H1 (cell line): ENCODE measurements around the gene RAMP1. TPM values are rescaled to one million over a fixed set of nuclear protein-coding genes. Genes with fewer than 3 reads are reported as not detected.

ENCODE experiments used
- BCL11A ChIP-seq, 2 experiments: IDR thresholded peaks; one replicate each; pipeline ENCODE4 v1.6.1; 2011; ENCODE audit warnings: low read depth in 2 of 2, low read length in 2 of 2, mild to moderate bottlenecking in 2 of 2
- CBX8 ChIP-seq: fragments of 300-800, 300-1000 bp; sonication (generic); IDR thresholded peaks from 2 replicates; pipeline ENCODE4 v1.7.1; 2016; ENCODE audit warnings: low read depth, low read length, borderline replicate concordance
- CTBP2 ChIP-seq: IDR thresholded peaks from 2 replicates; pipeline ENCODE4 v1.7.0; 2011; ENCODE audit warnings: borderline replicate concordance, mild to moderate bottlenecking, moderate library complexity, mixed read lengths, low read length; ENCODE audit not compliant: insufficient read depth, insufficient read length
- E2F6 ChIP-seq: IDR thresholded peaks from 2 replicates; pipeline ENCODE4 v1.6.1; 2012; ENCODE audit warnings: inconsistent platforms
- SP4 ChIP-seq: IDR thresholded peaks from 2 replicates; pipeline ENCODE4 v1.6.1; 2012; ENCODE audit warnings: low read length, inconsistent platforms
- polyA plus RNA-seq, 7 experiments: library from polyadenylated mRNA; depleted of rRNA in 3 of 7; stranded (reverse) in 5 of 7; unstranded in 2 of 7; fragments of >200 nt in 5 of 7; fragments of 200-250 nt in 2 of 7; gene quantifications; 1 replicate in 5 of 7; 2 replicates in 1 of 7; 4 replicates in 1 of 7; pipeline versions ENCODE4 v1.2.1 to v1.2.3, GENCODE V29; 2011 to 2013; ENCODE audit warnings: missing spikeins in 2 of 7, mixed read lengths in 2 of 7
- total RNA-seq: library from RNA; stranded (reverse); fragmentation: NEBNext Ultra II Directional; extraction: Animal tissue kit (Norgen Biotek cat#: 25700); gene quantifications from 2 replicates; pipeline ENCODE4 v1.2.1, GENCODE V29; 2021

The RAMP1 gene
- total and polyA plus RNA-seq, 2 of the 8 experiments (the other 6 are each of a cell fraction or from before 2014, with no cell fraction given): 0.65 to 4.3 TPM

DNA sequence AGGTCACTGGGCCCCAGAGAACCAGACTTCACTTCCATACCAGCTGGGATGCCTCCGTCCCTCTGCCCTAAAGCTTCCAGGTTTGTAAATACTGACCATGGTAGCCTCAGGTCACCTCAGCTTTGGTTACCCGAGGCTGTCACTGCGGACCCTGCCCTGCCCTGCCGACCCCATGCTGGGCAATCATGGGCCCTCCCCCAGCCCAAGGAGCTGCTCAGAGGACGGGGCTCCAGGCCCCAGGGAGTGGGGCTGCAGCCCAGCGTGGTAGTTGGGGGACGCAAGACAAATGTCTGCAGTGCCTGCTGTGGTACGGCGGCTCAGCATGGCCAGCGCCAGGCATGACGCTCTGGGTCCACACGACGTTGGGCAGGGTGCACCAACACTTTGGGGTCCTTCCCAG lies 25.3 kb downstream of the RAMP1 start (continued):
- no peak for TF ChIP-seq CTBP2
- no peak for TF ChIP-seq E2F6
- TF ChIP-seq SP4: no peak
- no peak for TF ChIP-seq CBX8
- no peak for TF ChIP-seq BCL11A (IDR thresholded peaks at IDR 0.05; ENCODE audit: low read depth in 2 of 2, low read length in 2 of 2)
